ENCODE data around the gene NATD1. TPM values are rescaled to one million over a fixed set of nuclear protein-coding genes. Genes with fewer than 3 reads are reported as not detected.
"Not testable (repeated sequence)": the region's sequence is repeated elsewhere in the genome, so short reads cannot be mapped to it uniquely, and the experiment has no call there.

The NATD1 gene
- polyA plus RNA-seq, 1 of the 3 experiments (the other 2 are of a cell fraction): 3.9 TPM

DNA sequence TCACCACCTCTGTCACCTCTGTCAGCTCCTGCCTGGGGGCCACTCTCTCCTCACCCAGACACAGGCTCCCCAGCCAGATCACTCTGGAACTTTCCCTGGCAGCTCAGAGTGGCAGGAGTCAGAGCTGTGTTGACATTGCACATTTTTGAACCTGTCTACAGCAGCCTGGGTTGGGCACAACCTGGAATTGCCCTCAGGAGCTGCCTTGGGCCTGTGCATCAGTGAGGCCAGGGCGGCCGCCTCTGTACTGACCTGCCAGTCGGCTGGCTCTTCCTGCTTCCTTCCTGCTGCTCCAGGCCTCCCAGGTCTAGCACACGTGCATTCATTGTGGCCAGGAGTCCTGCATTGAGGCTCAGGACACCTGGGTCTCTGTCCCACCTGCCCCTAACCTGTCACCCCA, 25.1 kb downstream of the NATD1 start:
- no peaks in the 10 kb centered on the region for H3F3A ChIP-seq (replicated peaks; ENCODE audit: insufficient read depth)
- H3K4me2 ChIP-seq: no peak overlapping the region
- WGBS (ENCODE audit: low lambda C conversion rate): 90% methylated on average over 2 of the region's 4 CpGs
- no peaks in the 10 kb centered on the region for H3K27me3 ChIP-seq (ENCODE audit: insufficient read depth)
- no peaks in the 10 kb centered on the region for H3K36me3 ChIP-seq (replicated peaks in 1 of 2; ENCODE audit: control insufficient read depth in 1 of 2, insufficient read depth in 2 of 2, low read length in 1 of 2)
- POLR2A ChIA-PET: no interaction called here
- no peaks in the 10 kb centered on the region for H3K79me2 ChIP-seq (ENCODE audit: insufficient read depth)
- no peaks in the 10 kb centered on the region for H4K20me1 ChIP-seq (ENCODE audit: insufficient read depth)
- no peaks in the 10 kb centered on the region for H3K9me2 ChIP-seq
- CTCF ChIA-PET: no interaction called here
- no peak overlapping the region for H3K27ac ChIP-seq (ENCODE audit: low read depth in 2 of 2, low read length in 1 of 2)
- no peak overlapping the region for H3K4me3 ChIP-seq (ENCODE audit: low read depth in 2 of 2, low read length in 1 of 2)
- no peak overlapping the region for H2AFZ ChIP-seq (ENCODE audit: low read depth)
- H3K4me1 ChIP-seq (ENCODE audit: control insufficient read depth in 1 of 2, insufficient read depth in 2 of 2, low read depth in 1 of 2, low read length in 1 of 2): peaks cover 0 to 3% of the 10 kb centered on the region in 2 experiments; a peak in 1 of 4 replicates
- no peaks in the 10 kb centered on the region for H3K9me3 ChIP-seq
- no peak for DNase-seq
- TF ChIP-seq GATA2 (CRISPR knock-in tag; IDR thresholded peaks at IDR 0.05): no peak
- no peak for TF ChIP-seq EP300 (IDR thresholded peaks at IDR 0.05; ENCODE audit: borderline replicate concordance in 1 of 2, low read depth in 1 of 2, low read length in 1 of 2)
- no peak for TF ChIP-seq ELF1 (IDR thresholded peaks at IDR 0.05)
- TF ChIP-seq, protein P1, sequence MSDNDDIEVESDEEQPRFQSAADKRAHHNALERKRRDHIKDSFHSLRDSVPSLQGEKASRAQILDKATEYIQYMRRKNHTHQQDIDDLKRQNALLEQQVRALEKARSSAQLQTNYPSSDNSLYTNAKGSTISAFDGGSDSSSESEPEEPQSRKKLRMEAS (IDR thresholded peaks at IDR 0.05; ENCODE audit: low read depth): no peak
- TF ChIP-seq PBX3 (IDR thresholded peaks at IDR 0.05): no peak
- TF ChIP-seq SMC3 (IDR thresholded peaks at IDR 0.05; ENCODE audit: low read depth, low read length): no peak
- no peak for TF ChIP-seq EZH2phosphoT487 (IDR thresholded peaks at IDR 0.05; ENCODE audit: borderline replicate concordance, low read depth)
- no peak for TF ChIP-seq TAF1 (IDR thresholded peaks at IDR 0.05; ENCODE audit: borderline replicate concordance, low read depth, low read length)
- no peak for TF ChIP-seq RCOR1 (IDR thresholded peaks at IDR 0.05; ENCODE audit: low read length)
- TF ChIP-seq, protein P2, sequence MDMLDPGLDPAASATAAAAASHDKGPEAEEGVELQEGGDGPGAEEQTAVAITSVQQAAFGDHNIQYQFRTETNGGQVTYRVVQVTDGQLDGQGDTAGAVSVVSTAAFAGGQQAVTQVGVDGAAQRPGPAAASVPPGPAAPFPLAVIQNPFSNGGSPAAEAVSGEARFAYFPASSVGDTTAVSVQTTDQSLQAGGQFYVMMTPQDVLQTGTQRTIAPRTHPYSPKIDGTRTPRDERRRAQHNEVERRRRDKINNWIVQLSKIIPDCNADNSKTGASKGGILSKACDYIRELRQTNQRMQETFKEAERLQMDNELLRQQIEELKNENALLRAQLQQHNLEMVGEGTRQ (IDR thresholded peaks at IDR 0.05; ENCODE audit: borderline replicate concordance, low read depth, low read length): no peak
- no peak for TF ChIP-seq RFX5 (IDR thresholded peaks at IDR 0.05; ENCODE audit: low read length)
- no peak for TF ChIP-seq RXRA (IDR thresholded peaks at IDR 0.05; ENCODE audit: borderline replicate concordance, low read depth)
- no peak for TF ChIP-seq ZBTB33 (IDR thresholded peaks at IDR 0.05; ENCODE audit: borderline replicate concordance, low read depth)
- TF ChIP-seq FOXM1 (IDR thresholded peaks at IDR 0.05; ENCODE audit: low read depth): no peak
- H3K9ac ChIP-seq: no peak overlapping the region

GRCh38 chr17:21227277-21227676, 25.9 kb downstream of the NATD1 start:
- H3K4me2 ChIP-seq; H3K9me3 ChIP-seq; H3K27ac ChIP-seq (ENCODE audit: low read depth in 2 of 2, low read length in 1 of 2); H3K36me3 ChIP-seq (replicated peaks in 1 of 2; ENCODE audit: control insufficient read depth in 1 of 2, insufficient read depth in 2 of 2, low read length in 1 of 2); H3F3A ChIP-seq (replicated peaks; ENCODE audit: insufficient read depth); H3K4me1 ChIP-seq (ENCODE audit: control insufficient read depth in 1 of 2, insufficient read depth in 2 of 2, low read depth in 1 of 2, low read length in 1 of 2); H3K9me2 ChIP-seq; H4K20me1 ChIP-seq (ENCODE audit: insufficient read depth); DNase-seq; H3K79me2 ChIP-seq (ENCODE audit: insufficient read depth); POLR2A ChIA-PET; H3K27me3 ChIP-seq (ENCODE audit: insufficient read depth); H2AFZ ChIP-seq (ENCODE audit: low read depth); H3K4me3 ChIP-seq (ENCODE audit: low read depth in 2 of 2, low read length in 1 of 2); H3K9ac ChIP-seq: not testable (repeated sequence)
- CTCF ChIA-PET: interaction anchor here (1.6 kb wide), 1 partner anchor 13 kb away, joined by 6 read pairs; no protein-coding TSS in a partner anchor
- WGBS (ENCODE audit: low lambda C conversion rate): 94% methylated on average over 11 of the region's 11 CpGs

All from SK-N-SH (cell line).